Chondrocyte (in vitro differentiated cells): ENCODE results near the gene PIGK. TPM values are rescaled to one million over a fixed set of nuclear protein-coding genes. Genes with fewer than 3 reads are reported as not detected.

ENCODE experiments used
- DNase-seq: peaks from one replicate; pipeline ENCODE4 v3.0.0; 2021; ENCODE audit warnings: mixed read lengths, low spot score
- H3K27ac Mint-ChIP-seq: one replicate; pipeline ENCODE4 v1.8.0; 2021; ENCODE audit warnings: mild to moderate bottlenecking, moderate library complexity, mixed read lengths; ENCODE audit not compliant: unreplicated experiment
- H3K27me3 Mint-ChIP-seq: 2 replicates; pipeline ENCODE4 v1.8.0; 2021; ENCODE audit warnings: low read depth, mixed read lengths
- H3K36me3 Mint-ChIP-seq: 2 replicates; pipeline ENCODE4 v1.8.0; 2021; ENCODE audit warnings: low read depth, mixed read lengths
- H3K4me1 Mint-ChIP-seq: 2 replicates; pipeline ENCODE4 v1.8.0; 2021; ENCODE audit warnings: low read depth, mild to moderate bottlenecking, mixed read lengths
- H3K4me3 Mint-ChIP-seq: one replicate; pipeline ENCODE4 v1.8.0; 2021; ENCODE audit warnings: mild to moderate bottlenecking, moderate library complexity, mixed read lengths; ENCODE audit not compliant: unreplicated experiment
- H3K9me3 Mint-ChIP-seq: 2 replicates; pipeline ENCODE4 v1.8.0; 2021; ENCODE audit warnings: low read depth, mixed read lengths
- total RNA-seq: library from RNA; stranded (reverse); gene quantifications from 3 replicates; pipeline ENCODE4 v1.2.1, GENCODE V29; 2021
- TF ChIP-seq, protein P1 (sequence below): fragments of 200-600 bp; sonication (generic); IDR thresholded peaks from 2 replicates; pipeline ENCODE4 v1.5.0; 2021; ENCODE audit warnings: antibody characterized with exemption, mild to moderate bottlenecking, moderate library complexity

PIGK gene
- total RNA-seq, 1 donor from 2014 or later, result 41.5 TPM

DNA sequence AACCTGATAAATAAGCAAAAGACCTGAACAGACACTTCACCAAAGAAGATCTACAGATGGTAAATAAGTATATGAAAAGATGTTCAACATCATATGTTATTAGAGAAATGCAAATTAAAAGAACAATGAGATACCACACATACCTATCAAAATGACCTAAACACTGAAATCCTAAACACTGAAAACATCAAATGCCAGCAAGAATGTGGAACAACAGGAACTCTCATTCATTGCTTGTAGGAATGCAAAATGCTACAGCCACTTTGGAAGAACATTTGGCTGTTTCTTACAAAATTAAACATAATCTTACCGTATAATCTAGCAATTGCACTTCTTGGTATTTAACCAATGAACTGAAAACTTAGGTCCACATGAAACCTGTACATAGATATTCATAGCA is 14.9 kb upstream of the PIGK start:
- Mint-ChIP-seq H3K27ac (no peak overlapping the region), H3K27me3 (no peaks in the 10 kb centered on the region), H3K9me3 (peaks cover 8% of the 10 kb centered on the region), H3K36me3 (peaks cover 2% of the 10 kb centered on the region), H3K4me1 (peaks cover 16% of the 10 kb centered on the region), H3K4me3 (no peak overlapping the region)
- no peak for DNase-seq
- TF ChIP-seq, protein P1, sequence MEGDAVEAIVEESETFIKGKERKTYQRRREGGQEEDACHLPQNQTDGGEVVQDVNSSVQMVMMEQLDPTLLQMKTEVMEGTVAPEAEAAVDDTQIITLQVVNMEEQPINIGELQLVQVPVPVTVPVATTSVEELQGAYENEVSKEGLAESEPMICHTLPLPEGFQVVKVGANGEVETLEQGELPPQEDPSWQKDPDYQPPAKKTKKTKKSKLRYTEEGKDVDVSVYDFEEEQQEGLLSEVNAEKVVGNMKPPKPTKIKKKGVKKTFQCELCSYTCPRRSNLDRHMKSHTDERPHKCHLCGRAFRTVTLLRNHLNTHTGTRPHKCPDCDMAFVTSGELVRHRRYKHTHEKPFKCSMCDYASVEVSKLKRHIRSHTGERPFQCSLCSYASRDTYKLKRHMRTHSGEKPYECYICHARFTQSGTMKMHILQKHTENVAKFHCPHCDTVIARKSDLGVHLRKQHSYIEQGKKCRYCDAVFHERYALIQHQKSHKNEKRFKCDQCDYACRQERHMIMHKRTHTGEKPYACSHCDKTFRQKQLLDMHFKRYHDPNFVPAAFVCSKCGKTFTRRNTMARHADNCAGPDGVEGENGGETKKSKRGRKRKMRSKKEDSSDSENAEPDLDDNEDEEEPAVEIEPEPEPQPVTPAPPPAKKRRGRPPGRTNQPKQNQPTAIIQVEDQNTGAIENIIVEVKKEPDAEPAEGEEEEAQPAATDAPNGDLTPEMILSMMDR, result no peak

DNA sequence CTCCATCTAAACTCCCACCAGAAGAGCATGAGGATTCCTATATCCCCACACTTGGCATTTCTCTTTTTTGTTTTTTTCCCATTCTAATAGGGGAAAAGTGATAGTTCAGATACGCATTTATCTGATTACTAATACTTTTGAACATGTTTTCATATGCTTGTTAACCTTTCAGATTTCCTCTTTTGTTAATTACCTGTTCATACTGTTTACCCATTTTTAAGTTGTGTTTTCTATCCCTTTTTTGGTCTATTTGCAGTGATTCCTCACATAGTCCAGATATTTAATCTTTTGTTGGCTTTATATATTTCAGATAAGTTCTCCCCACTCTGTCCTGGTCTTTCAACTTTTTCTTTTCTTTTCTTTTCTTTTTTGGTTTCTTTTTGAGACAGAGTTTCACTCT is 13.6 kb upstream of the PIGK start:
- H3K9me3 Mint-ChIP-seq, result peaks cover 8% of the 10 kb centered on the region
- H3K4me1 Mint-ChIP-seq, result peaks cover 20% of the 10 kb centered on the region
- no peak overlapping the region for H3K4me3 Mint-ChIP-seq
- H3K36me3 Mint-ChIP-seq, result peaks cover 2% of the 10 kb centered on the region
- TF ChIP-seq, protein P1, result no peak
- H3K27me3 Mint-ChIP-seq, result no peaks in the 10 kb centered on the region
- no peak for DNase-seq
- H3K27ac Mint-ChIP-seq, result no peak overlapping the region

DNA sequence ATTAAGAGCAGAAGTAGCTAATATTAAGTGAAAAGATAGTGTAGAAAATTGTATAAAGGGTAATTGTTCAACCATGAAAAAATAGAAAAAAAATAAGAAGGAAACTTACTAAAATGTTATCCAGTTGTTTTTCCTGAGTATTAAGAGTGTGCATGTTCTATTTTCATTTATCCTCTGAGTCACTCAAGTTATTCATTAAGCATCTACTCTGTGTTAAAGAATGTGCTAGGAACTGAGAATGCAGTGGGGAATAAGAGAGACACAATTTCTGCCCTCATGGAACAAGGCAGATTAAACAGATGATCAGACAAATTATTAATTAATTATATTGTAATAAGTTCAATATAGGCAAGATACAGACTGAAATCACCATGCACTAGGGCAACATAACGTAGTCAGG is 10.8 kb upstream of the PIGK start:
- DNase-seq, result no peak
- Mint-ChIP-seq H3K27me3 (no peaks in the 10 kb centered on the region), H3K27ac (no peak overlapping the region), H3K4me3 (no peak overlapping the region), H3K4me1 (peaks cover 20% of the 10 kb centered on the region), H3K36me3 (peaks cover 2% of the 10 kb centered on the region), H3K9me3 (peaks cover 8% of the 10 kb centered on the region)
- TF ChIP-seq, protein P1, result no peak

DNA sequence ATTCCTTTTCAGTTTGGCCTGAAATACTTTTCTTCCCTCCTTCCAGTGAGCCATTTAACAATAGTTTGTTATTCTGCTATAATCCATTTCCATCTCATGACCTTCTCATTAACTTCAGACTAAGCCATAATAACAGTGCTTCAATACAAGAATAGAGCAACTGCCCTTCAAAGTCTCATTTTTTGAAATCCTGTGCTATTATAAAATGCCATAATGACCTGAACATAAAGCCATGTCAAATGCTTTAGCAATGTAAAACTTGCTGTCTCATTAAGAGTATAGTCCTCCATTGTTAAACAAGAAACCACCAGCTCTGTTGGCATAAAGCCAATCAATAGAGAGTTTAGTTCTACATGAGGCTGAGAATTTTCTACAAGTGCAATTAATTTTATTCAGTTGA is 9.6 kb upstream of the PIGK start:
- Mint-ChIP-seq H3K27ac (no peak overlapping the region), H3K4me3 (no peak overlapping the region), H3K36me3 (peaks cover 3% of the 10 kb centered on the region), H3K4me1 (peaks cover 20% of the 10 kb centered on the region), H3K27me3 (no peaks in the 10 kb centered on the region), H3K9me3 (peaks cover 8% of the 10 kb centered on the region)
- TF ChIP-seq, protein P1, result no peak
- no peak for DNase-seq

DNA sequence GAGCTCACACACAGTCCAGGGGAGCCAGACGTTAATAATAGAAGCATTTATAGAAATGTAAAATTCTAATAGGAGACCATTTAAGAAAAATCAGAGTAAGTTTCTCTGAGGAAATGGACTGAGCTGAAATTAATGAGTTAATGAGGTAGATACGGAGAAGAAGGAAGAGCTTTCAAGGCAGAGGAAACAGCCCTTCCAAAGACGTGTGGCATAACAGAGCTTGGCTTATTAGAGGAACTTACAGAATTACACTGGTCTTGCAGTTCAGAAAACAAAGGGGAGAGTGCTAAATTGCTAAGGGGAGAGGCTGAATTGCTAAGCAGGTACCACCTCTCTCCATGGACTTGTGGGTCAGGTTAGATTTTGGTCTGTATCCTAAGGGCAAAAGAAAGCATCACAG is 8.2 kb upstream of the PIGK start:
- no peak for DNase-seq
- Mint-ChIP-seq H3K4me3 (no peak overlapping the region), H3K4me1 (peaks cover 20% of the 10 kb centered on the region), H3K9me3 (peaks cover under 1% of the 10 kb centered on the region), H3K27me3 (no peaks in the 10 kb centered on the region), H3K27ac (no peak overlapping the region), H3K36me3 (peaks cover 1% of the 10 kb centered on the region)
- TF ChIP-seq, protein P1, result no peak
